HFF-Myc (cell line): ENCODE results near the gene TRPM5.

Source experiments
- DNase-seq: peaks from one replicate; pipeline ENCODE4 v3.0.0-alpha.2; 2011; ENCODE audit warnings: low read depth; ENCODE audit errors: extremely low read depth
- H3K4me3 ChIP-seq: replicated peaks from 2 replicates; pipeline ENCODE4 v1.5.1; 2011; ENCODE audit warnings: low read depth, mild to moderate bottlenecking, control low read depth, low read length
- TF ChIP-seq, protein P1 (sequence below): IDR thresholded peaks from 2 replicates; pipeline ENCODE4 v1.5.1; 2012; ENCODE audit warnings: mild to moderate bottlenecking, low read depth, low read length, control low read depth; ENCODE audit errors: missing control alignments

The TRPM5 gene

DNA sequence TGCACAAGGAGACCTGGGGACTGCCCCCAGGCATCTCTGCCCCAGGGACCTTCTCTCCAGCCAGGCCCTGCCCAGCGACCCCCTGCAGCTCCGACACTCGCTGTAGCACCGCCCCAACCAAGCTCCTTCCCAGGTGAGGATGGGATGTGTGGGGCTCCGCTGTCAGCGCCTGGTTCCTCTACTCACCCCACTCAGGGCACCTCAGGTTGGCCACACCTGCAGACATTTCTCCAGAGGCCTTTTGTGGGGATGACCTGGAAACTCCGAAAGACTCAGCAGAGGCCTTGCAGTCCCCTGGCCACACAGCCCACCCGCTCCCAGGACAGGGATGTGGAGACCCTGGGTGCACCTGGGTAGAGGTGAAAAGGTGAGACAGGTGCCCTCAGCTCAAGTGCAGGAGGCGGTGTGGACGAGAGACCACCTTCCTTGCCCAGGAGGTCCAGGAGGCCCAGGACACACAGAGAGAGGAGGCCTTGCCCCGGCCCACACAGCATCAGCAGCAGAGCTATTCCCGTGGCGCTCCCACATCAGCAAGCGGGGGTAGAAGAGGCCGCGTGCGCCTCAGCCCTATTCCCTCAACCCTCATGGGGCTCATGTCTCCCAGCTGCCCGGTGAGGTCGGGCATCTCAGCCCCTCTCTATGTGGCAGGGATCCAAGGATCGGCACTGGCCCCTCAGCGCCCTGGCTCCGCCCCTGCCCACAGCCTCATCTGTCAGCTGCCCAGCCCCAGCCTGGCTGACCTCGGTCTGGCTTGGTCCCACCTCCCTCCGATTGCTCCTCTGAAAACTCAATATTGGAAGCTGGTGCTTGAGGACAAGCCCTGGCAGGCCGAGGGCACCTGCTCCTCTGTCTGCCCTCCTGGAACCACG lies 20.9 kb downstream of the TRPM5 start:
- DNase-seq, result no peak
- TF ChIP-seq, protein P1, sequence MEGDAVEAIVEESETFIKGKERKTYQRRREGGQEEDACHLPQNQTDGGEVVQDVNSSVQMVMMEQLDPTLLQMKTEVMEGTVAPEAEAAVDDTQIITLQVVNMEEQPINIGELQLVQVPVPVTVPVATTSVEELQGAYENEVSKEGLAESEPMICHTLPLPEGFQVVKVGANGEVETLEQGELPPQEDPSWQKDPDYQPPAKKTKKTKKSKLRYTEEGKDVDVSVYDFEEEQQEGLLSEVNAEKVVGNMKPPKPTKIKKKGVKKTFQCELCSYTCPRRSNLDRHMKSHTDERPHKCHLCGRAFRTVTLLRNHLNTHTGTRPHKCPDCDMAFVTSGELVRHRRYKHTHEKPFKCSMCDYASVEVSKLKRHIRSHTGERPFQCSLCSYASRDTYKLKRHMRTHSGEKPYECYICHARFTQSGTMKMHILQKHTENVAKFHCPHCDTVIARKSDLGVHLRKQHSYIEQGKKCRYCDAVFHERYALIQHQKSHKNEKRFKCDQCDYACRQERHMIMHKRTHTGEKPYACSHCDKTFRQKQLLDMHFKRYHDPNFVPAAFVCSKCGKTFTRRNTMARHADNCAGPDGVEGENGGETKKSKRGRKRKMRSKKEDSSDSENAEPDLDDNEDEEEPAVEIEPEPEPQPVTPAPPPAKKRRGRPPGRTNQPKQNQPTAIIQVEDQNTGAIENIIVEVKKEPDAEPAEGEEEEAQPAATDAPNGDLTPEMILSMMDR, result no peak
- H3K4me3 ChIP-seq, result no peak overlapping the region

DNA sequence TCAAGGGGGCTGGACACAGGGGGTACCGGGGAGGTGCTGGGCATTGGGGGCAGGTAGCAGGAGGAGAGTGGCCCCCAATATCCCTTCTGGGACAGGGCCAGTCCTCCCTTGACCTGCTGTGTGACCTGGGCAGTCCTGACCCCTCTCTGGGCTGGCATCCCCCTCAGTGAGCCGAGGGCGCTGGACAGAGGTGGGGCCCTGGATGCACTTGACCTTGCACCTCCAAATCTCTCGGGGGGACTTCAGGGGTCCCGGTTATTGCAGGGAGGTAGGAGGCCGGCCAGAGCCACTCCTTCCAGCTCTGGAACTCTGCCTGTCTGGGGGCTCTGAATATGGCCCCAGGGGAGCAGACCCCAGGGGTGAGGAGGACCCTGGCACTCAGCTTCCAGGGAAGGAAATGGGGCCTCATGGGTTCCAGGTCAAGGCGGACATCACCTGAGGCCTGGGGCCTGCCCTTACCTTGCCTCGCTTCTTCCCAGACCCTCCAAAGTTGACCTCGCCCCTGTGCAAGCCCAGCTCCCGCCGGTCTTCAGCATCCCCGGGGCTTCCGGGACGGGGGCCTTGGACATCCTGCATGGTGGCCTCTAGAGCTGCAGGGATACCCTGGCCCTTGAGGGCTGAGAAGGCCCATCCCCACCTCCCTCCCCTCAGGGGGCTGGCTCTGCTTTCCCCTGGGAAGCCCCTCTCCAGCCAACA lies 21.7 kb downstream of the TRPM5 start:
- no peak overlapping the region for H3K4me3 ChIP-seq
- DNase-seq, result no peak
- TF ChIP-seq, protein P1, result no peak

DNA sequence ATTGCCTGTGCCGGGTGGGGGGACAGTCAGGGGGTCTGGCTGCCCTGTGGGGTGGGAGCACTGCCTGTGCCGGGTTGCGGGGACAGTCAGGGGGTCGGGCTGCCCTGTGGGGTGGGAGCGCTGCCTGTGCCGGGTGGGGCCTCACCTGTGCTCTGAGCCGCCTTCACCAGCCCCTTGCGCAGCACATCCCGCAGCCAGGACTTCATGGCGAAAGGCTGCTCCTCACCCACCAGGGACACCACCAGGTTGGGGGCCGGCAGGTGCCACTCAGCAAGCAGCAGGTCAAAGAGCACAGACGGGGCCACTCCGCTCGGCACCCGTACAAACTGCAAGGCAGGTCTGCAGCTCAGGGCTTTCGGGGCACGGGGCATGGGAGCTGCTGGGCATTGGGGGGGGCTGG lies 22.3 kb downstream of the TRPM5 start:
- TF ChIP-seq, protein P1, result no peak
- no peak overlapping the region for H3K4me3 ChIP-seq
- DNase-seq, result no peak

DNA sequence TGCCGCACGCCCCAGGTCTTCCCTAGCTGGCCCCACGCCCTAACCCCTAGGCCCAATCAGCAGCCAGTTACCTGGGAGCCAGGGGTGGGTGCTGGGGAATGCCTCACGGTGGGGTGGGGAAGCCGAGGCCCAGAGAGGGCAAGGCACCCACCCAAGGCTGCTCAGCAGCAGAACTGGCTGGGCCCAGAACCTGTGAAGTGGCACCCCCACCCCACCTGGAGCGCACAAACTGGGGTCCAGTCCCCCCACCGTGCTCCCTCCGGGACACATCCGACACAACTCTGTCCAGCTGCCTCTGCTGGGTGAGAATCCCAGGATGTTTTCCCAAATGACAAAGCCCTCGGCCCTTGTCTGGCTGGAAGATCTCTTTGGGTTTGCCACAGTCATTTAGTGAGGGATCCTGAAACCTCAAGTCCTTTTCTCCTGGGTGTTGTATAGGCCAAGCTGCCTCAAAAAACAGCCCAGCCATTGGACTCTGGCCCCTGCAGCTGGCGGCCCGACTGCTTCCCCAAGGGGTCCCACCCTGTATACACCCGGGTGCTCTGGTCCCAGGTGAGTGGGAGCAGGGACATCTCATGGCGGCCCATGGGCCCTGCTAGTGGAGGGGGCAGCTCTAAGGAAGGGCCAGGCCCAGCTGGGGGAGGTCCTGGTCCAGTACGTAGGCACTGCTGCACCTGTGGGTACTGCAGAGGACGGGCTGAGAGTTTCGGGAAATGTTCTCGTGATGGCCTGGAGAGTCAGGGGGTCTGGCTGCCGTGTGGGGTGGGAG lies 22.9 kb downstream of the TRPM5 start:
- no peak for DNase-seq
- TF ChIP-seq, protein P1, result no peak
- no peak overlapping the region for H3K4me3 ChIP-seq

DNA sequence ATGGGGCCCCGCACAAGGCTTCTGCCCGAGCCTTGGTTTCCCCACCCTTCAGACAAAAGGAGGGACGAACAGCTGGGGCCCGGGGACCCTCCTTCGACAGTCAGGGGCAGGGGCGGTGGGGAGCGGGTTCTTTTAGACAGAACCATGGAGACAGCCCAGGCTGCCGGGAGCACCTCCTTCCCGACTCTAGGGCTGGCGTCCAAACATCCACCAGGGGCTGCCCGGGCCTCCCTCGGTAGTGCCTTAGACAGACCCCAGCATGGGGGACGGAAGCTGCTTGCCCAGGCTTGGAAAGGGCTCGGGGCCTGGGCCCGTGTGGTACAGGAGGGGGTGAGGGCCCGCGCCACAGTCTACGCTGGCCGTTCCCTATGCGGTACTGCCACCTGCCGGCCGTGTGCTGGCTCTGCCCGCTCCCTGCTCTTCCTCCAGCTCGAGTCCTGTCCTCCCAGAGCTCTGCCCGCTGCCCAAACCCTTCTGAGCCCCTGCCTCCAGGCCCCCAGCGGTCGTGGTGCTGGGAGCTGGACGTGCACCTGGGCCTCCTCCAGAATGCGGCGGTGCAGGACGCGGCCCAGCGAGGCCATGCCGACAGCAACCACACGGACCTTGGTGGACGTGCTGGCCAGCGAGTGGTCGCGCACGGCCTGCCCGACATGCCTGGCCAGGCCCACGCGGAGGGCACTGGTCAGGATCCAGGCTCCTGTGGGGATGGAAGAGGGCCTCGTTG lies 23.6 kb downstream of the TRPM5 start:
- no peak overlapping the region for H3K4me3 ChIP-seq
- TF ChIP-seq, protein P1, result peak; percentile 86
- DNase-seq, result no peak
